ENCODE data around the gene NFE2L2.

NFE2L2 gene

DNA sequence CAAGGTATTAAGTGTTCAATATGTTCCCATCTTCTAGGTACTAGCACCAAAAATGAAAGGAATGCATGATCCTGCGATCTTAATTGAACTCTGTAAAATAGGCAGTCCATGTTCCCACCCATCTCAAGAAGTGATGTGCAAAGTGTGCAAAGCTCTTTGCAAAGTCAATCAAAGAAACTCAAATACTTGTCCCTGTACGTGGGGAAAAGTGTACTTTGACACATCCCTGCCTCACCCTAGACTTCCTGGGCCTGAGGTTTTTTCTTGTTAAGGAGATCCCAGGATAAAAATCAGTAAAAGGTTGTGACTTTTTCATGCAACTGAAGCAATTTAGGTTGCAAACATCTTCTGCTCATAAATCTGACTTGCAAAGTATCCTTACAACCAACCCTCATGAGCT is 26.6 kb downstream of the NFE2L2 start:
- DNase-seq (ENCODE audit: low spot score) = no peak
- CTCF ChIA-PET = interaction anchor here (1.1 to 1.3 kb wide), 2 partner anchors 25 to 73 kb away, joined by 3 read pairs; no protein-coding TSS in a partner anchor
- H3K27ac ChIP-seq = no peak overlapping the region
- TF ChIP-seq, protein P1, sequence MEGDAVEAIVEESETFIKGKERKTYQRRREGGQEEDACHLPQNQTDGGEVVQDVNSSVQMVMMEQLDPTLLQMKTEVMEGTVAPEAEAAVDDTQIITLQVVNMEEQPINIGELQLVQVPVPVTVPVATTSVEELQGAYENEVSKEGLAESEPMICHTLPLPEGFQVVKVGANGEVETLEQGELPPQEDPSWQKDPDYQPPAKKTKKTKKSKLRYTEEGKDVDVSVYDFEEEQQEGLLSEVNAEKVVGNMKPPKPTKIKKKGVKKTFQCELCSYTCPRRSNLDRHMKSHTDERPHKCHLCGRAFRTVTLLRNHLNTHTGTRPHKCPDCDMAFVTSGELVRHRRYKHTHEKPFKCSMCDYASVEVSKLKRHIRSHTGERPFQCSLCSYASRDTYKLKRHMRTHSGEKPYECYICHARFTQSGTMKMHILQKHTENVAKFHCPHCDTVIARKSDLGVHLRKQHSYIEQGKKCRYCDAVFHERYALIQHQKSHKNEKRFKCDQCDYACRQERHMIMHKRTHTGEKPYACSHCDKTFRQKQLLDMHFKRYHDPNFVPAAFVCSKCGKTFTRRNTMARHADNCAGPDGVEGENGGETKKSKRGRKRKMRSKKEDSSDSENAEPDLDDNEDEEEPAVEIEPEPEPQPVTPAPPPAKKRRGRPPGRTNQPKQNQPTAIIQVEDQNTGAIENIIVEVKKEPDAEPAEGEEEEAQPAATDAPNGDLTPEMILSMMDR (conservative IDR thresholded peaks at IDR 0.05; ENCODE audit: low read depth) = no peak
- POLR2A ChIA-PET (ENCODE audit: low non-redundant PET) = no interaction called here

DNA sequence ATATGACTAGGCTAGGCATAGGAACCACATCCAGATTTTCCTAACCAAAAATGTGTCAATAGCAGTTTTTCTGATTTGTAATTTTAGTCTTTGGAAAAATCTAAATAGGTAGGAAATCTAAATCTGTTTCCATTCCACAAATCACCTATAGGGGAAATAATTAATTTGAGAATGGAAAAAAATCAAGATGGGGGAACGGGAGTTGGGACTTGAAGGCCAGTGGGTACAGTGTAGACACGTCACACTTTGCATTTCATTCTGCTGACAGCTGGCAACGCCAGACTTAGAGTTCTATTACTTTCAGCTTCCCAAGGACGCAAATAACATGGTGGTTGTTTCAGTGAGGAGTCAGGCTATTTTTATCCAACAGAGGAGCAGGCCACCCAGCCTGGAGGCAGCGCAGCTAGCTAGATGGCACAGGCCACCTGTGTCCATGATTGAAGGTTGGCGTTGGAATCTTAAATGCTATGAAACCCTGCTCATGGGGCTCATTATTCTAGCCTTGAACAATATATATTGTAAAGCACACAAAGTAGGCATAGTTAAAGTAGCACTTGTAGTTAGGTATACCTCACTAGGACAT is 28.6 kb downstream of the NFE2L2 start:
- TF ChIP-seq, protein P1 (conservative IDR thresholded peaks at IDR 0.05; ENCODE audit: low read depth) = no peak
- ChIA-PET CTCF (interaction anchor here (1.1 kb wide), 1 partner anchor 71 kb away, joined by 5 read pairs; no protein-coding TSS in a partner anchor), POLR2A (ENCODE audit: low non-redundant PET) (no interaction called here)
- no peak overlapping the region for H3K27ac ChIP-seq
- DNase-seq (ENCODE audit: low spot score) = no peak

DNA sequence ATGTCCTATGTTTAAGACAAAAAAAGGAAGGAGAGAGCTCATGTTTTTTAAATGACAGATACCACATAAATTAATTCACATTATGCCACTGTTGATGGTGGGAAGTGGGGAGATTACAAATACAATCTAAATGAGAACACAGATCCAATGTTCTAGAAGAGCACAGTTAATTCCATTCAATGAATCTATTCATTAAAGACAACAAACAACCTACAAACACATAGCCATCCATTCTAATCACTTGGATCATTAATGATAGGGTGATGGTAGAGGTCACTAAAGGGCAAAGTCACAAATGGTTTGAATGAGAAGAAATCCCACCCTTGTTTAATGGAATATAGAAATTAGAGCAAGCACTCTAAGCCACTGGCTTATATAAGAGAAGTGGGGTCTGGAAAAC is 30.3 kb downstream of the NFE2L2 start:
- TF ChIP-seq, protein P1 (conservative IDR thresholded peaks at IDR 0.05; ENCODE audit: low read depth) = no peak
- ChIA-PET POLR2A (ENCODE audit: low non-redundant PET) (no interaction called here), CTCF (interaction anchor here (0.5 kb wide), 1 partner anchor 26 kb away, joined by 4 read pairs; no protein-coding TSS in a partner anchor)
- no peak overlapping the region for H3K27ac ChIP-seq
- no peak for DNase-seq (ENCODE audit: low spot score)

DNA sequence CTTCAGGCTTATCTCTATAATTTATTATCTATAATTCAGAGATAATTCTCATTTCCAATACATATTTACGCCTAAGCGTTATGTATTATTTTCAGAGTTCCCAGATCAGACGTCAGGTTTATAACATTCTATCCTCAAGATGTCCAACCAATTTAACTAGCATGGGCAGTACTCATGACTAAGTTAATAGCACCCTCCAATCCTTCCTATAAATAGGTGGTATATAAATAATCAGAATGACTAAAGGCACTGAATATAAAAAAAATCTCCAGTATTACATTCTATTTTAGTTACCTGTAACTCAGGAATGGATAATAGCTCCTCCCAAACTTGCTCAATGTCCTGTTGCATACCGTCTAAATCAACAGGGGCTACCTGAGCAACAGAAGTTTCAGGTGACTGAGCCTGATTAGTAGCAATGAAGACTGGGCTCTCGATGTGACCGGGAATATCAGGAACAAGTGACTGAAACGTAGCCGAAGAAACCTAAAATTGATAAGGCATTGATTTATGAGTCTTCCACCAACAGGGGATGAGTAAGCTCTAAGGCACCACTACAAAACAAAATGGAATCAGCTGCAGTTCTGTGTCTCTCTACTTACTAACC is 32.3 kb downstream of the NFE2L2 start:
- TF ChIP-seq, protein P1 (conservative IDR thresholded peaks at IDR 0.05; ENCODE audit: low read depth) = no peak
- no peak overlapping the region for H3K27ac ChIP-seq
- no peak for DNase-seq (ENCODE audit: low spot score)
- POLR2A ChIA-PET (ENCODE audit: low non-redundant PET) = no interaction called here
- CTCF ChIA-PET = interaction anchor here (1.3 kb wide), 1 partner anchor 68 kb away, joined by 4 read pairs; no protein-coding TSS in a partner anchor

GRCh38 chr2:177231270-177231669 is 33.3 kb downstream of the NFE2L2 start:
- TF ChIP-seq, protein P1 (conservative IDR thresholded peaks at IDR 0.05; ENCODE audit: low read depth) = no peak
- CTCF ChIA-PET = interaction anchor here (0.9 kb wide), 2 partner anchors 64 to 67 kb away, joined by 3 to 4 read pairs; no protein-coding TSS in a partner anchor
- no peak overlapping the region for H3K27ac ChIP-seq
- POLR2A ChIA-PET (ENCODE audit: low non-redundant PET) = no interaction called here
- DNase-seq (ENCODE audit: low spot score) = no peak

GRCh38 chr2:177229442-177230242 is 34.9 kb downstream of the NFE2L2 start:
- DNase-seq (ENCODE audit: low spot score) = no peak
- ChIA-PET CTCF (interaction anchor here (0.6 to 0.7 kb wide), 2 partner anchors 17 to 64 kb away, joined by 3 to 5 read pairs; no protein-coding TSS in a partner anchor), POLR2A (ENCODE audit: low non-redundant PET) (no interaction called here)
- H3K27ac ChIP-seq = peak overlapping the region; percentile 62
- TF ChIP-seq, protein P1 (conservative IDR thresholded peaks at IDR 0.05; ENCODE audit: low read depth) = no peak
